HAP-1 (cell line): ENCODE data around the gene ABCC1.

Source experiments
- DNase-seq, 2 experiments: peaks; one replicate each; pipeline ENCODE4 v3.0.0-alpha.2; 2016 to 2020; ENCODE audit warnings: low spot score in 2 of 2
- H3K27me3 ChIP-seq: fragments of 250-450 bp; sonication (Bioruptor Pico); 2 replicates; pipeline ENCODE4 v1.5.1; 2020; ENCODE audit warnings: low read depth, mild to moderate bottlenecking, moderate library complexity
- H3K36me3 ChIP-seq: fragments of 250-450 bp; sonication (Bioruptor Pico); replicated peaks from 2 replicates; pipeline ENCODE4 v1.5.1; 2020; ENCODE audit warnings: mild to moderate bottlenecking
- H3K4me1 ChIP-seq: fragments of 250-450 bp; sonication (Bioruptor Pico); 2 replicates; pipeline ENCODE4 v1.5.1; 2020; ENCODE audit warnings: mild to moderate bottlenecking
- H3K4me3 ChIP-seq: fragments of 250-450 bp; sonication (Bioruptor Pico); 2 replicates; pipeline ENCODE4 v1.5.1; 2020; ENCODE audit warnings: mild to moderate bottlenecking, moderate library complexity
- H3K9me3 ChIP-seq: fragments of 250-450 bp; sonication (Bioruptor Pico); 2 replicates; pipeline ENCODE4 v1.5.1; 2020; ENCODE audit warnings: mild to moderate bottlenecking, moderate library complexity
- in situ Hi-C: fragments of 300-500 bp; cut with MboI; formaldehyde crosslinking; loops from 3 replicates; pipeline ENCODE4 v1.14.3; 2020; ENCODE audit warnings: low sequenced_read_pairs, inconsistent platforms, mixed read lengths

Gene ABCC1

GRCh38 chr16:16003719-16004313 is 54.4 kb downstream of the ABCC1 start:
- H3K27me3 ChIP-seq: no peaks in the 10 kb centered on the region
- DNase-seq: no peak
- H3K4me3 ChIP-seq: no peak overlapping the region
- H3K9me3 ChIP-seq: no peaks in the 10 kb centered on the region
- no peaks in the 10 kb centered on the region for H3K4me1 ChIP-seq
- in situ Hi-C loops: no loop called here
- no peaks in the 10 kb centered on the region for H3K36me3 ChIP-seq

GRCh38 chr16:16004314-16004749 is 54.9 kb downstream of the ABCC1 start:
- no peak overlapping the region for H3K4me3 ChIP-seq
- in situ Hi-C loops: no loop called here
- H3K27me3 ChIP-seq: no peaks in the 10 kb centered on the region
- DNase-seq: no peak
- 0 out of 2 replicates have a peak, but pooled peaks cover 4% of the 10 kb centered on the region for H3K36me3 ChIP-seq
- H3K4me1 ChIP-seq: no peaks in the 10 kb centered on the region
- H3K9me3 ChIP-seq: no peaks in the 10 kb centered on the region

GRCh38 chr16:16005721-16006120 is 56.3 kb downstream of the ABCC1 start:
- peaks cover 14% of the 10 kb centered on the region for H3K36me3 ChIP-seq
- H3K9me3 ChIP-seq: no peaks in the 10 kb centered on the region
- H3K4me3 ChIP-seq: no peak overlapping the region
- DNase-seq: no peak
- no peaks in the 10 kb centered on the region for H3K27me3 ChIP-seq
- in situ Hi-C loops: no loop called here
- H3K4me1 ChIP-seq: no peaks in the 10 kb centered on the region

- in situ Hi-C loops: no loop called here
- H3K4me3 ChIP-seq: no peak overlapping the region
- peaks cover 14% of the 10 kb centered on the region for H3K36me3 ChIP-seq
- no peaks in the 10 kb centered on the region for H3K9me3 ChIP-seq
- no peaks in the 10 kb centered on the region for H3K27me3 ChIP-seq
- H3K4me1 ChIP-seq: no peaks in the 10 kb centered on the region
- DNase-seq: no peak
These were observed 57.2 kb downstream of the ABCC1 start for GRCh38 chr16:16006650-16007049.

GRCh38 chr16:16007743-16008111 is 58.3 kb downstream of the ABCC1 start:
- no peak for DNase-seq

GRCh38 chr16:16008666-16009065 is 59.2 kb downstream of the ABCC1 start:
- no peaks in the 10 kb centered on the region for H3K27me3 ChIP-seq
- H3K4me3 ChIP-seq: no peak overlapping the region
- H3K9me3 ChIP-seq: no peaks in the 10 kb centered on the region
- DNase-seq: no peak
- H3K36me3 ChIP-seq: peaks cover 19% of the 10 kb centered on the region
- H3K4me1 ChIP-seq: no peaks in the 10 kb centered on the region
- in situ Hi-C loops: no loop called here

More at GRCh38 chr16:16007743-16008111, 58.3 kb downstream of the ABCC1 start:
- H3K36me3 ChIP-seq: peaks cover 18% of the 10 kb centered on the region
- in situ Hi-C loops: no loop called here
- H3K9me3 ChIP-seq: no peaks in the 10 kb centered on the region
- no peak overlapping the region for H3K4me3 ChIP-seq
- no peaks in the 10 kb centered on the region for H3K27me3 ChIP-seq
- no peaks in the 10 kb centered on the region for H3K4me1 ChIP-seq

- Histone ChIP-seq H3K9me3 (no peaks in the 10 kb centered on the region), H3K27me3 (no peaks in the 10 kb centered on the region), H3K4me3 (no peak overlapping the region), H3K4me1 (no peaks in the 10 kb centered on the region), H3K36me3 (peaks cover 24% of the 10 kb centered on the region)
- DNase-seq: no peak
- in situ Hi-C loops: no loop called here
These were observed 60.0 kb downstream of the ABCC1 start for GRCh38 chr16:16009401-16009800.

- in situ Hi-C loops: no loop called here
- Histone ChIP-seq H3K36me3 (peaks cover 26% of the 10 kb centered on the region), H3K9me3 (no peaks in the 10 kb centered on the region), H3K4me3 (no peak overlapping the region), H3K27me3 (no peaks in the 10 kb centered on the region), H3K4me1 (no peaks in the 10 kb centered on the region)
- DNase-seq: no peak
These were observed 60.8 kb downstream of the ABCC1 start for GRCh38 chr16:16010194-16010593.

- no peak for DNase-seq
- in situ Hi-C loops: no loop called here
- no peaks in the 10 kb centered on the region for H3K4me1 ChIP-seq
- H3K4me3 ChIP-seq: no peak overlapping the region
- H3K36me3 ChIP-seq: peaks cover 36% of the 10 kb centered on the region
- H3K9me3 ChIP-seq: no peaks in the 10 kb centered on the region
- H3K27me3 ChIP-seq: no peaks in the 10 kb centered on the region
These were observed 62.7 kb downstream of the ABCC1 start for GRCh38 chr16:16012144-16012543.

- H3K27me3 ChIP-seq: no peaks in the 10 kb centered on the region
- H3K4me3 ChIP-seq: no peak overlapping the region
- H3K9me3 ChIP-seq: no peaks in the 10 kb centered on the region
- peaks cover 44% of the 10 kb centered on the region for H3K36me3 ChIP-seq
- in situ Hi-C loops: no loop called here
- DNase-seq: no peak
- no peaks in the 10 kb centered on the region for H3K4me1 ChIP-seq
These were observed 64.4 kb downstream of the ABCC1 start for GRCh38 chr16:16013812-16014211.

- Histone ChIP-seq H3K4me1 (no peaks in the 10 kb centered on the region), H3K27me3 (no peaks in the 10 kb centered on the region), H3K36me3 (peaks cover 45% of the 10 kb centered on the region), H3K9me3 (no peaks in the 10 kb centered on the region), H3K4me3 (no peak overlapping the region)
- in situ Hi-C loops: no loop called here
- no peak for DNase-seq
These were observed 65.2 kb downstream of the ABCC1 start for GRCh38 chr16:16014329-16015224.

GRCh38 chr16:16015849-16016248 is 66.4 kb downstream of the ABCC1 start:
- in situ Hi-C loops: no loop called here
- Histone ChIP-seq H3K4me3 (no peak overlapping the region), H3K4me1 (no peaks in the 10 kb centered on the region), H3K27me3 (no peaks in the 10 kb centered on the region), H3K9me3 (no peaks in the 10 kb centered on the region), H3K36me3 (peaks cover 49% of the 10 kb centered on the region)
- no peak for DNase-seq

- in situ Hi-C loops: no loop called here
- H3K4me1 ChIP-seq: no peaks in the 10 kb centered on the region
- H3K9me3 ChIP-seq: no peaks in the 10 kb centered on the region
- peaks cover 54% of the 10 kb centered on the region for H3K36me3 ChIP-seq
- no peak for DNase-seq
- no peak overlapping the region for H3K4me3 ChIP-seq
- no peaks in the 10 kb centered on the region for H3K27me3 ChIP-seq
These were observed 67.1 kb downstream of the ABCC1 start for GRCh38 chr16:16016388-16016964.

- Histone ChIP-seq H3K4me3 (no peak overlapping the region), H3K9me3 (no peaks in the 10 kb centered on the region), H3K27me3 (no peaks in the 10 kb centered on the region), H3K36me3 (peaks cover 61% of the 10 kb centered on the region), H3K4me1 (no peaks in the 10 kb centered on the region)
- DNase-seq: no peak
- in situ Hi-C loops: no loop called here
These were observed 68.4 kb downstream of the ABCC1 start for GRCh38 chr16:16017812-16018211.
